Fibroblast of pulmonary artery (primary cell): ENCODE results near the gene ZMIZ2.

Source experiments
- DNase-seq: peaks from one replicate; pipeline ENCODE4 v3.0.0-alpha.2; 2010; ENCODE audit warnings: low read depth
- H3K4me3 ChIP-seq: replicated peaks from 2 replicates; pipeline ENCODE4 v1.5.1; 2011; ENCODE audit warnings: low read depth, mild to moderate bottlenecking, control low read depth, low read length, moderate library complexity
- CTCF ChIP-seq: IDR thresholded peaks from 2 replicates; pipeline ENCODE4 v1.5.1; 2011; ENCODE audit warnings: mild to moderate bottlenecking, control low read depth, low read length, inconsistent platforms; ENCODE audit errors: missing control alignments

Gene ZMIZ2

DNA sequence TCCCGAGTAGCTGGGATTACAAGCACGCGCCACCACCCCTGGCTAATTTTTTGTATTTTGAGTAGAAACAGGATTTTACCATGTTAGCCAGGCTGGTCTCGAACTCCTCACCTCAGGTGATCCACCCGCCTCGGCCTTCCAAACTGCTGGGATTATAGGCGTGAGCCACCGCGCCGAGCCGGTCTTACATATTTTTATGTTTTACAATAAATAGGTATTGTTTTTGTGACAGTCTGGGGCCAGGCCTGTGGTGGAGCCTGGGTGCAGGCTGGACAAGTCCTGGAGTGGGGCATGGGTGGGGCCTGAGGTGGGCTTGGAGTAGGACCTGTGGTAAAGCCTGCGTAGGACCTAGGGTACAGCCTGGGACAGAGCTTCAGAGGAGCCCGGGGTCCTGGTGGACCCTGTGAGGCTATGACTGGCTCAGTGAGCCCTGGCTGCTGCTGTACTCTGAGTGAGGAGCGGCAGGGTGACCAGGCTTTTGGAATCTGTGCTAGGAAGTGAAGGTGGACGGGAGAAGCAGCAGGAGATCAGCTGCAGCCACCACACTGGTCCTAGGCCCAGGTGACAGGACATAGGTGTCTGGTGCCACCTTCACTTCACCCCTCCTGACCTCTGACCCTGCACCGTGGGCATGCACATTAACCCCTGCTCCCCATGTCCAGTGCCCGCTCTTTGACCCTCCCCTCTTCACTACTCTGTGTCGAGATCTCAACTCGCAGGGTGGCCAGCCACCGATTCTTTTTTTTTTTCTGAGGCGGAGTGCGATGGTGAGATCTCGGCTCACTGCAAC lies 9.6 kb upstream of the ZMIZ2 start:
- no peak overlapping the region for H3K4me3 ChIP-seq
- no peak for DNase-seq
- TF ChIP-seq CTCF: no peak

GRCh38 chr7:44740055-44740454 lies 8.6 kb upstream of the ZMIZ2 start:
- DNase-seq: no peak
- no peak for TF ChIP-seq CTCF
- H3K4me3 ChIP-seq: no peak overlapping the region

- no peak for TF ChIP-seq CTCF
- H3K4me3 ChIP-seq: no peak overlapping the region
- DNase-seq: no peak
Measured at GRCh38 chr7:44743750-44744149, 4.9 kb upstream of the ZMIZ2 start.

DNA sequence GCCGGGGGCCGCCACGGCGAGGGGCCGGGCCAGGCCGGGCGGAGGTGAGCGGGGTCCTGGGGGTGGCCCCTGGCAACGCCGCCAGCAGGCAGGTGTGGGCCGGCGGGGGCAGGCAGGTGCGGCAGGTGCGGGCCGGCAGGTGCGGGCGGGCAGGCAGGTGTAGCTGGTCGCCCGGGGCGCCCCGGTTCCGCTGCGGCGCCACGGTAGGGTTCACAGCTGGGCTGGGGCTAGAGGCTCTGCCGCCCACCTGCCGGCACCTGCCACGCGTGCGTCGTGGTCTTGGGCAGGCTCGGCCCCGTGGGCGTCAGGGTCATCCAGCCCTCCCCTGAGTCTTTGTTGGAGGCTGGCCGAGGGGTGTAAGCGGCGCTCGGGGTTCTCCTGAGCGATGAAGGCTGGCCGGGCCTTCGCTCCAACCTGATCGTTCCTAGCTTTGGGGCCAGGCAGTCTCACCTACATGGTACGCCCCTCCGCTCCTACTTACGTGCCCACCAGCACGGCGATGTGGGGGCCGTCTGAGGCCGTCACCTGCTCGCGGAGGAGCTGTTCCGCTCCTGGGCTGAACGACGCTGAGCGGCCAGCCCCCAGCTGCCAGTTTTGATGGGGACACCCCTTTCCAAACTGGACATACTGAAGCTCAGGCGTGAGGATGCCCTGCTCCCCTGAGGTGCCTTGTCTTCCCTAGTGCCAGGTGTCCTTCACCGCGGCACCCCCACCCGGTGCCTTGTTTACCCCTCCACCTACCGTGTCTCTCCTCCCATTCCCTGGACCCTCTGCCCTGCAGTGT lies 493 bp downstream of the ZMIZ2 start:
- TF ChIP-seq CTCF: no peak
- peak overlapping the region; percentile 75 for H3K4me3 ChIP-seq
- no peak for DNase-seq

DNA sequence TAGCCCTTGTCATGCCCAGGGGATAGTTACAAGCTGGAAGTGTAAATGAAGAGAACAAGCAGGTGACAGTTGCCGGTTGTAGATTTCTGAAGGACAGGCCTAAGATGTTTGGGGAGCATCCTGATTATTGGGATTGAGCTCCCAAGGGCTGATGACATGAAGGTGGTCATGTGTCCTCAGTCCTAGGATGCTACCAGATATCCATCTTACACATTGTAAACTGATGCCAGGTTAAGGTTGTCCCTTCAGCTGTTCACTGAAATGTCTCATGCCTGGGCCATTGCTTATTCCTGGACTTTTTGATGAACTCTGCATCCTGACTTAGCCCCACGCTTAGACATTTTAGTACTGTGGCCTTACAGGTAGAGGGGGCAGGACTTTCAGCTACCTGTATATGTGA lies 1.3 kb downstream of the ZMIZ2 start:
- peak overlapping the region; percentile 75 for H3K4me3 ChIP-seq
- no peak for DNase-seq
- TF ChIP-seq CTCF: no peak

GRCh38 chr7:44750424-44750823 lies 1.8 kb downstream of the ZMIZ2 start:
- DNase-seq: no peak
- H3K4me3 ChIP-seq: no peak overlapping the region
- no peak for TF ChIP-seq CTCF
